ENCODE measurements around the gene PITX2. TPM values are rescaled to one million over a fixed set of nuclear protein-coding genes. Genes with fewer than 3 reads are reported as not detected.

PITX2 gene
- total RNA-seq, 1 donor from 2014 or later = 1.0 TPM

- Mint-ChIP-seq H3K9me3 (ENCODE audit: low read depth) (no peaks in the 10 kb centered on the region), H3K36me3 (ENCODE audit: low read depth) (peaks cover 3% of the 10 kb centered on the region), H3K27ac (ENCODE audit: unreplicated experiment) (no peak overlapping the region), H3K27me3 (ENCODE audit: low read depth) (peaks cover 72% of the 10 kb centered on the region), H3K4me3 (ENCODE audit: unreplicated experiment) (no peak overlapping the region), H3K4me1 (ENCODE audit: low read depth) (peaks cover 5% of the 10 kb centered on the region)
- TF ChIP-seq CTCF (IDR thresholded peaks at IDR 0.05) = no peak
- DNase-seq (ENCODE audit: low spot score) = no peak
Measured at GRCh38 chr4:110611968-110612447, 10.9 kb downstream of the PITX2 start.

- peaks cover 1% of the 10 kb centered on the region for H3K4me1 Mint-ChIP-seq (ENCODE audit: low read depth)
Measured at GRCh38 chr4:110610940-110611831, 11.7 kb downstream of the PITX2 start.

GRCh38 chr4:110610620-110610939, 12.3 kb downstream of the PITX2 start:
- H3K27me3 Mint-ChIP-seq (ENCODE audit: low read depth) = peaks cover 58% of the 10 kb centered on the region
- no peaks in the 10 kb centered on the region for H3K4me1 Mint-ChIP-seq (ENCODE audit: low read depth)
- no peaks in the 10 kb centered on the region for H3K9me3 Mint-ChIP-seq (ENCODE audit: low read depth)

More at GRCh38 chr4:110610940-110611831, 11.7 kb downstream of the PITX2 start:
- Mint-ChIP-seq H3K36me3 (ENCODE audit: low read depth) (peaks cover 3% of the 10 kb centered on the region), H3K9me3 (ENCODE audit: low read depth) (no peaks in the 10 kb centered on the region), H3K4me3 (ENCODE audit: unreplicated experiment) (no peak overlapping the region), H3K27ac (ENCODE audit: unreplicated experiment) (no peak overlapping the region), H3K27me3 (ENCODE audit: low read depth) (peaks cover 64% of the 10 kb centered on the region)
- no peak for TF ChIP-seq CTCF (IDR thresholded peaks at IDR 0.05)
- no peak for DNase-seq (ENCODE audit: low spot score)

GRCh38 chr4:110609044-110609750, 13.7 kb downstream of the PITX2 start:
- no peak for DNase-seq (ENCODE audit: low spot score)
- H3K36me3 Mint-ChIP-seq (ENCODE audit: low read depth) = no peaks in the 10 kb centered on the region
- no peak overlapping the region for H3K27ac Mint-ChIP-seq (ENCODE audit: unreplicated experiment)
- no peak for TF ChIP-seq CTCF (IDR thresholded peaks at IDR 0.05)
- no peak overlapping the region for H3K4me3 Mint-ChIP-seq (ENCODE audit: unreplicated experiment)
- no peaks in the 10 kb centered on the region for H3K4me1 Mint-ChIP-seq (ENCODE audit: low read depth)
- peaks cover 51% of the 10 kb centered on the region for H3K27me3 Mint-ChIP-seq (ENCODE audit: low read depth)
- no peaks in the 10 kb centered on the region for H3K9me3 Mint-ChIP-seq (ENCODE audit: low read depth)

More at GRCh38 chr4:110610620-110610939, 12.3 kb downstream of the PITX2 start:
- no peak for DNase-seq (ENCODE audit: low spot score)
- no peak for TF ChIP-seq CTCF (IDR thresholded peaks at IDR 0.05)
- peaks cover 3% of the 10 kb centered on the region for H3K36me3 Mint-ChIP-seq (ENCODE audit: low read depth)
- no peak overlapping the region for H3K4me3 Mint-ChIP-seq (ENCODE audit: unreplicated experiment)
- no peak overlapping the region for H3K27ac Mint-ChIP-seq (ENCODE audit: unreplicated experiment)

GRCh38 chr4:110605077-110605476, 17.8 kb downstream of the PITX2 start:
- peaks cover 41% of the 10 kb centered on the region for H3K27me3 Mint-ChIP-seq (ENCODE audit: low read depth)
- no peaks in the 10 kb centered on the region for H3K4me1 Mint-ChIP-seq (ENCODE audit: low read depth)
- no peaks in the 10 kb centered on the region for H3K36me3 Mint-ChIP-seq (ENCODE audit: low read depth)
- H3K4me3 Mint-ChIP-seq (ENCODE audit: unreplicated experiment) = no peak overlapping the region
- no peak for DNase-seq (ENCODE audit: low spot score)
- TF ChIP-seq CTCF (IDR thresholded peaks at IDR 0.05) = no peak
- no peak overlapping the region for H3K27ac Mint-ChIP-seq (ENCODE audit: unreplicated experiment)
- no peaks in the 10 kb centered on the region for H3K9me3 Mint-ChIP-seq (ENCODE audit: low read depth)

Measured in chondrocyte (in vitro differentiated cells).